Mucosa of gallbladder (tissue), 1 donor: ENCODE data around the gene SCAPER. TPM values are rescaled to one million over a fixed set of nuclear protein-coding genes. Genes with fewer than 3 reads are reported as not detected.
"Not testable (repeated sequence)": the region's sequence is repeated elsewhere in the genome, so short reads cannot be mapped to it uniquely, and the experiment has no call there.

Experiments used
- DNase-seq: peaks from one replicate; pipeline ENCODE4 v3.0.0-alpha.2; 2020; ENCODE audit warnings: low spot score
- total RNA-seq: library from RNA; stranded (reverse); gene quantifications from one replicate; pipeline ENCODE4 v1.2.1, GENCODE V29; 2021
- donor health status: DM: no; HTN: no; CAD: no.

The SCAPER gene
- total RNA-seq, 1 donor from 2014 or later, result 20.7 TPM

GRCh38 chr15:76577879-76578512 is 327.1 kb downstream of the SCAPER start:
- DNase-seq, result no peak

- peak; percentile 80 for DNase-seq
Observed at GRCh38 chr15:76576523-76577279, 328.4 kb downstream of the SCAPER start.

- no peak for DNase-seq
Observed at GRCh38 chr15:76575679-76576078, 329.5 kb downstream of the SCAPER start.

GRCh38 chr15:76575274-76575673 is 329.9 kb downstream of the SCAPER start:
- no peak for DNase-seq

- no peak for DNase-seq
Observed at GRCh38 chr15:76572983-76573314, 332.2 kb downstream of the SCAPER start.

- no peak for DNase-seq
Observed at GRCh38 chr15:76566276-76566675, 338.9 kb downstream of the SCAPER start.

- DNase-seq, result no peak
Observed at GRCh38 chr15:76565366-76565765, 339.8 kb downstream of the SCAPER start.

- no peak for DNase-seq
Observed at GRCh38 chr15:76555247-76555646, 349.9 kb downstream of the SCAPER start.

GRCh38 chr15:76553564-76553963 is 351.6 kb downstream of the SCAPER start:
- no peak for DNase-seq

- no peak for DNase-seq
Observed at GRCh38 chr15:76553102-76553501, 352.0 kb downstream of the SCAPER start.

GRCh38 chr15:76546805-76547204 is 358.3 kb downstream of the SCAPER start:
- DNase-seq, result no peak

- DNase-seq, result no peak
Observed at GRCh38 chr15:76533995-76534394, 371.1 kb downstream of the SCAPER start.

GRCh38 chr15:76533060-76533820 is 371.9 kb downstream of the SCAPER start:
- DNase-seq, result no peak

GRCh38 chr15:76529911-76530310 is 375.2 kb downstream of the SCAPER start:
- no peak for DNase-seq

GRCh38 chr15:76526111-76526510 is 379.0 kb downstream of the SCAPER start:
- no peak for DNase-seq

- DNase-seq, result no peak
Observed at GRCh38 chr15:76517910-76518309, 387.2 kb downstream of the SCAPER start.

GRCh38 chr15:76514282-76514681 is 390.9 kb downstream of the SCAPER start:
- DNase-seq, result peak; percentile 30

- no peak for DNase-seq
Observed at GRCh38 chr15:76512971-76513370, 392.2 kb downstream of the SCAPER start.

GRCh38 chr15:76510663-76511062 is 394.5 kb downstream of the SCAPER start:
- DNase-seq, result not testable (repeated sequence)

- DNase-seq, result no peak
Observed at GRCh38 chr15:76503804-76504203, 401.3 kb downstream of the SCAPER start.

GRCh38 chr15:76503121-76503520 is 402.0 kb downstream of the SCAPER start:
- no peak for DNase-seq

GRCh38 chr15:76502678-76503077 is 402.5 kb downstream of the SCAPER start:
- DNase-seq, result no peak

- DNase-seq, result not testable (repeated sequence)
Observed at GRCh38 chr15:76502185-76502584, 403.0 kb downstream of the SCAPER start.
